GM18870 (cell line): ENCODE data around the gene EFNA4.

Experiments used
- ATAC-seq: cut with Tn5 transposase; IDR thresholded peaks from one replicate; pipeline ENCODE4 v1.9.1; 2021; ENCODE audit warnings: moderate library complexity; ENCODE audit not compliant: unreplicated experiment

EFNA4 gene

DNA sequence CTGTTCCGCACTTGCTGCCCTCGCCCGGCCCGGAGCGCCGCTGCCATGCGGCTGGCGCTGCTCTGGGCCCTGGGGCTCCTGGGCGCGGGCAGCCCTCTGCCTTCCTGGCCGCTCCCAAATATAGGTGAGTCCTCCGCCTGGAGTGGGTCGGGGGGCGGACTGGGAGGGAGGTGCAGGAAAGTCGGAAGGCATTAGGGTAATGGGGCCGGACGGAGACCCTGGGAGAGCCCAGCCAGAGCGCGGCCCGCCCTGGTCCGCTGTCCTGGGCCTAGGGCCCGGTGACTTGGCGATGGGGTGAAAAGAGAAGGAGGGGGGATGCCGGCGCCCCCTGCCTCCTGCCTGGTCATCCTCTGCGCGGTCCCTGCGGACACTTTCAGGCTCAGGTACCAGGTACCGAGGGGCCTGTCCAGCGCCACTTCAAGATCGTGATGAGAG, 12.2 kb upstream of the EFNA4 start:
- ATAC-seq, result no peak

DNA sequence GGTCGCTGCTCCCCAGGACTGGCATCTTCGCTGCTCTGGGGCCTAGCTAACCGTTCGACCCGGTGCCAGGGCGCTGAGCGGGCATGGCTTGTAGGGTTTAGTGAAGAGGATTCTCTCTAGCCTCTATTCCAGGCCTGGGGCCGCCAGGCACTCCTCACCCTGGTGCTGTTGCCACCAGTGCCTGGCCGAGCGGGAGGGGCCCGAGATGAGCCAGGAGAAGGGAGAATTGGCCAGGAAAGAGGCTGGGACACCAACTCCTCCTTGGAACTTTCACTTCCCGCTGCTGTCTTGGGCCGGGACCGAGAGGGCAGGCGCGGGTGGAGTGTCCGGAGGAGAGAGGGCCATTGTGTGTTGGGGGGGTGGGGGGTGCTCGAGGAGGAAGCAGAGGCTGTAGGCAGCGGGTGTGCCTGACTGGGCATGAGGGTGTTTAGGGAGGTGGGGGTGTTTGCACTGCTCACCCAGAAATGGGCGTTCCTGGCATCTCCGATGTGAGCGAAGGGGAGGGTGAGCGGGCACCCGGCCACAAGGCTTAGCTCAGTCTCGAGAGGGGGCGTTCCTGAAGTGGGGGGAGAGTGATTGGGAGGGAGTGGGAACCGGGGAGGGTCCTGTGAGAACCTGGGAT, 11.7 kb upstream of the EFNA4 start:
- no peak for ATAC-seq

DNA sequence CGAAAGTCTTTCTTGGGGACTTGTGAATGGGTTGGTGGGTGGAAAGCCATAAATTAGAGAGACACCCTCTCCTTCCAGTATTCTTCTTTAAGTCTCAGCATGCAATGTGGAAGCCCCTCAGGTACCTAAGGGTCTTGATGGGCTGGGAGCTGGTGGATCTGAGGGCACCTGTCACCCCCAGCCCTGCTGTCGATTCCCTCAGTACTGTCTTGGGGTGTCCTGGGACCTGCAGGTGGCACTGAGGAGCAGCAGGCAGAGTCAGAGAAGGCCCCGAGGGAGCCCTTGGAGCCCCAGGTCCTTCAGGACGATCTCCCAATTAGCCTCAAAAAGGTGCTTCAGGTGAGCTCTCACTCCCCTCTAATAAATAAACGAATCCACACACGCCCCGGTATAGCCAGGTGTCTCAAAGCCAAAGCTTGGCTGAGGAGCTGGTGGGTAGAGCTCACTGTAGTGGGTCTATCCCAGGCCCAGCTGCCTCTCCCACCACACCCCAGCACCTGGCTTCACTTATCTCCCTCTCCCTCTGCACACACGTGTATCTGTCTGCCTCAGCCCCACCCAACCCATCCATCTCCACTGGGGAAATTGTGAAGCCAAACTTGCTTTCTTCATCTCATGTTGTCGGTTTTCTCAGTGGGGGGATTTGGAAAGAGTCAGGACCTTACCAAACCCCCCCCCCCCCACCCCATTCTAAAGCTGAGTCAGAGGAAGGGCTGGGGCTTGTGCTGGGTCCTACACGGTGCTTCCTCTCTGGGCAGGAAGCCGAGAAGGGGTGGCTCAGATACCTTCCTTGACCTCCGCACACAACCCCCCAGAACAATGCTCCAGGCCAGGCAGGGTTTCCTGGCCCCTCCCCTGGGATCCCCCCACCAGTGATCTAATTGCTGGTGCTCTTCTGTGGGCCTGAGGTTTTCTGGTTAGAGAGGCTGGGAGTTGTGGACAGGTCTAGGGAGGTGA, 10.8 kb upstream of the EFNA4 start:
- ATAC-seq, result no peak

DNA sequence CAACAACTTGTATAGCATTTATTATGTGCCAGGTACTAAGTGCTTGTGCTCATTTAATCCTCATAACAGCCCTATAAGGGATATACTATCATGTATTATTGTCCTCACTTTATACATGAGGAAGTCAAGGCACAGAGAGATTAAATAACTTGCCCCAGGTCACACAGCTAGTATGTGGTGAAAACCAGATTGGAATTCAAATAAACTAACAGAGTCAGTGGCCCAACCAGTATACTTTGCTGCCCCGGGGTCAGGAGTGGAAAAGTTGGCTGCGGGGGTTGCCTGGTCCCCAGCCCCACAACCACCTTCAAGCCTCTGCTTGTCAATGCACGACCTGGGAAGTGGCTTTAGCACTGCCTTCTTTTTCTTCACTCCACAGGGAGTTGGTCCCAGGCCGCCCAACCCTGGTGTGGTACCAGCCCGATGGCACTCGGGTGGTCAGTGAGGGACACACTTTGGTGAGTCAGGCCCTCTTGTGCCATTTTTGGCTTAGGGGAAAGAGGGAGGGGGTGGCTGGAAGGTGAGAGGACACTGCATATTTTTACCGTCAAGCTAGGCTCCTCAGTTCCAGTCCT, 9.9 kb upstream of the EFNA4 start:
- ATAC-seq, result no peak

DNA sequence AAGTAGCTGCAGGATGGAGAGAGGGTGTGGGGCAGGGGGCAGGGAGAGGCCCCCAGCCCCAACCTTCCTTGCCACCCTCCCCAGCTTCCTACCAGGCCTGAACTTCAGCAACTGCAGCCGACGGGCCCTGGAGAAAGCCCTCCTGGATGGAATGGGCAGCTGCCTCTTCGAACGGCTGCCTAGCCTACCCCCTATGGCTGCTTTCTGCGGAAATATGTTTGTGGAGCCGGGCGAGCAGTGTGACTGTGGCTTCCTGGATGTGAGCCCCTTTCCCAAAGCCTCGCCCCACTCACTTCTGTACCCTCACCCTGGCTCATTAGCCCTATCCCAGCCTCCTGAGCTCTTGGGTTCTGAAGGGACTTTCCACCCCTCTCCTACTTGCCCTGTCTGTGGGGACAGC, 6.4 kb upstream of the EFNA4 start:
- ATAC-seq, result no peak

- no peak for ATAC-seq
Observed at GRCh38 chr1:155057788-155058211, 5.7 kb upstream of the EFNA4 start.

DNA sequence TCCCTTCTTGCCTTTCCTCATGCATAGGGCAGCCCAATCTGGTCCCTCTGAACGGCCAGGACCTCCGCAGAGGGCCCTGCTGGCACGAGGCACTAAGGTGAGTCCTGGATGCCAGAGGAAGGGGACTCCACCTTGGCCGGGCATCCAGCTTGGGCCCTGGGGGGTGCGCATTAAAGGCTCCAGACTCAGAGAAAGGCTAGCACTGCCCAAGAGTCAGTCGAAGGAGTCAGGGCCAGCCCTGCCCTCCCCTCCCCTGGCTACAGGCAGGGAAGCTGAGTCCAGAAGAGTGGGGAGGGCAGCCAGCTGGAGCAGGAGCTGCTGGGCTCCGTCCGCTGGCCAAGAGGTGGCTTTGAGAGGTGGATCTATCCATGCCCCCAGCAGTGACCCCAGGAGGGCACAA, 2.8 kb upstream of the EFNA4 start:
- ATAC-seq, result no peak

GRCh38 chr1:155061381-155062150, 2.0 kb upstream of the EFNA4 start:
- ATAC-seq, result no peak

GRCh38 chr1:155062151-155062686, 1.3 kb upstream of the EFNA4 start:
- ATAC-seq, result no peak

DNA sequence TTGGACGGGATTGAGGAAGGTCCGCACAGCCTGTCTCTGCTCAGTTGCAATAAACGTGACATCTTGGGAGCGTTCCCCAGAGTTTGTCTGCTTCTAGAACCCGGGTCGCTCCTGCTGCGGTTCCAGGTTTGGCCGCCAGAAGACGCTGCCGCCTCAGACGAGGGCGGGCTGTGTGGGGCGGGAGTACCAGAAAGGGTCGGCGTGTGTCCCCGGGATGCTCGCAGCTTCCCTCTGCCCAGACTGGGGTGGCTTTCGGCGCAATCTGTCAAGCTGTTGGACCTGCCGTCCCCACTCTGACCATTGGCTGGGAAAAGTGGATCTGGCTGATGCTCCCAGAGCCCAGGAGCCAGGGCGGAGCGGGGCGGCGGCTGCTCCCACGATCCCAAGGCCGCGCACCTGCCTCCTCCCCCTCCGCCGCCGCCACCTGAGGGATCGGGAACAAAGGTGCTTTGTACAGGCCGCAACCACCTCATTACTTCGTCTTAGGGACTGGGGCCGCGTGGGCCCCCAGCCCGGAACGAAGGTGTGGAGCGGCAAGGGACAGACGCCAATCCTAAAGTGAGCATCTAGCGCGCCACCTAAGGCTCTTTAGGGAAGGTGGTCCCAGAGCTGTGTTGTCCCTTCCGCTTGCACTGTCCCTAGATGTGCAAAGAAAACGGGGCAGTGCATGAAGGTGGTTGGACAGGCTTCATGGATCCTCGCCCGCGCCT, 683 bp upstream of the EFNA4 start:
- no peak for ATAC-seq

DNA sequence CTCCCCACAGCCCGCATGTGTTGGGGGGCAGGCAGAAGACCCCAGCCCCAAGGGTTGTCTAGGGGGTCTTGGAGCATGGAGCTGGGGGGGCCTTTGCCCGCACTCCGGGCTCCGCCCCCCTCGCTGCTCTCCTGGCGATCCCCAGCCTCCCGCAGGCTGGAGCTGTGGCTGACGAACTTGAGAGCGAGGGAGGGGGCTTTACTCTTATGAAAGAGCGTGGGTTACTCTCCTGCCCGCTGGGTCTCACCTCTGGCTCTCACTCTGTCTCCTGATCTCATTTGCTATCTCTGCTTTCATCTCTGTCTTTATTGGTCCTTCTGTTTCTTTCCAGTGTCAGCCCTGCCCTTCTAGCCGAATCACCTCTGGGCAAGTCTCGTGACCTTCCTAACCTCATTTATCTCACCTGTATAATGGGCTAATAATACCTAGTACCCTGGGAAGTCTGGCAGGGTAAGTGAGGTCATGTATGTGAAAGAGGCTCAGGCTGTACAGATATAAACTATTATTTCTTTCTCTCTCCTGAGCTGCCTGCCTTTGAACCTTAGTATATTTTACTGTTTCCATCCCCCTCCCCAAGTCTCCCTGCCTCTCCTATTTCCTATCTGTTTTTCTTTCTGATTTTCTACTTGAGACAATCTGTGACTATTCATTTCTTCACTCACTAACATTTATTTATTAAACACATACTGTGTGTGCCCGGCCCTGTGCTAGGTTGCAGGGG, 731 bp downstream of the EFNA4 start:
- ATAC-seq, result no peak

DNA sequence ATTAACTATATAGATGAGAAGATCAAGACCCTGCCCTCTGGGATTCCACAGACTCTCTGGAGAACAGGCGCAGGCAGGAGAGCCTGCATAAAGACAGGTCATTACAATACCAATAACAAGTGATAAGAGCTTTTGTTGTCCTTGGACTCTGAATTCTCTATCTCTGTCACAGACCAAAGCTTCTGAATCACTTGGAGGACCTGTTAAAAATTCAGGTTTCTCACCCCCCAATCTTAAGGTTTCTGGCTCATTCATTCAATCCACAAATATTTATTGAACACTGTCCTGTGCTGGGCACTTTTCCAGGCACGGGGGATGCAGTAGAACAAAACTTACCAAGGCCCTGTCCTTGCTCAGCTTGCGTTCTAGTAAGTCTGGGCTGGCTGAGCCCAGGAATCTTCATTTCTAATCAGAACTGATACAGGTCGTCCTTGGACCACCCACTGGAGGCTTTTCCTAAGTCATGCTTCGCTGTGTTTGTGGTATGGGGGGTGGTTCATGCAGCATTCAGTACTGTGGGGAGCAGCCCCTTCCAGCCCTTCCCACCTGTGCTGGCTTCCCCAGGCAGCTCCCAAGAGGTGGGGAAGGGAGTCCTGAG, 1.4 kb downstream of the EFNA4 start:
- no peak for ATAC-seq

DNA sequence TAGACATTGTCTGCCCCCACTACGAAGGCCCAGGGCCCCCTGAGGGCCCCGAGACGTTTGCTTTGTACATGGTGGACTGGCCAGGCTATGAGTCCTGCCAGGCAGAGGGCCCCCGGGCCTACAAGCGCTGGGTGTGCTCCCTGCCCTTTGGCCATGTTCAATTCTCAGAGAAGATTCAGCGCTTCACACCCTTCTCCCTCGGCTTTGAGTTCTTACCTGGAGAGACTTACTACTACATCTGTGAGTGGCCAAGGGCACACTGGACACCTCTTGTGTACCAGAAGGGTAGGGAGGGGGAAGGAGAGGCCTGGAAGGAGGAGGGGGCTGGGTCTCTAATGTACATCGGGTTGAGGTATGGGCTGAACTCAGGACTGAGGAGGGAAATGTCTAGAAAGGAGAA, 3.2 kb downstream of the EFNA4 start:
- no peak for ATAC-seq

GRCh38 chr1:155068599-155068998, 5.1 kb downstream of the EFNA4 start:
- ATAC-seq, result no peak

GRCh38 chr1:155069551-155070157, 6.1 kb downstream of the EFNA4 start:
- ATAC-seq, result no peak

DNA sequence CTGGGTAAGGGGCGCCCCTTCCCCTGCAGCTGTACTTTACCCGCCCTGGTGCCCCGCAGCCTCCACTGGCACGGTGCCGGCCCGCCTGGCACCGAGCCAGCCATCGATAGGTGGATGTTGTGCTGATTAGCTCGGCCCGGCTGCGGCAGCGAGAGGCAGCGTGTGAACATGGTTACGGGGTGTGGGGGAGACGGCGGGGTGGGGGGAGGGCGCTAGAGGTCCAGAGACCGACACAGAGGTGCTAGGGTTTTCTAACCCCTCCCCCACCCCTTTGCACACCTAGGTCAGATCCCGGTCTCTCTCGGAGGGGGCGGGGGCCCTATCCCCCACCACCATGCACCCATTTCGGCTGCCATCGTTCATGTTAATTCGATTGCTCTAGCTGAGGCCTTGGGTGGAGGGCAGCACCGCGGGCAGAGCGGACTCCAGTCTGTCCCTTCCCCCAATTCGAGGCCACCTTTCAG, 6.7 kb downstream of the EFNA4 start:
- no peak for ATAC-seq

DNA sequence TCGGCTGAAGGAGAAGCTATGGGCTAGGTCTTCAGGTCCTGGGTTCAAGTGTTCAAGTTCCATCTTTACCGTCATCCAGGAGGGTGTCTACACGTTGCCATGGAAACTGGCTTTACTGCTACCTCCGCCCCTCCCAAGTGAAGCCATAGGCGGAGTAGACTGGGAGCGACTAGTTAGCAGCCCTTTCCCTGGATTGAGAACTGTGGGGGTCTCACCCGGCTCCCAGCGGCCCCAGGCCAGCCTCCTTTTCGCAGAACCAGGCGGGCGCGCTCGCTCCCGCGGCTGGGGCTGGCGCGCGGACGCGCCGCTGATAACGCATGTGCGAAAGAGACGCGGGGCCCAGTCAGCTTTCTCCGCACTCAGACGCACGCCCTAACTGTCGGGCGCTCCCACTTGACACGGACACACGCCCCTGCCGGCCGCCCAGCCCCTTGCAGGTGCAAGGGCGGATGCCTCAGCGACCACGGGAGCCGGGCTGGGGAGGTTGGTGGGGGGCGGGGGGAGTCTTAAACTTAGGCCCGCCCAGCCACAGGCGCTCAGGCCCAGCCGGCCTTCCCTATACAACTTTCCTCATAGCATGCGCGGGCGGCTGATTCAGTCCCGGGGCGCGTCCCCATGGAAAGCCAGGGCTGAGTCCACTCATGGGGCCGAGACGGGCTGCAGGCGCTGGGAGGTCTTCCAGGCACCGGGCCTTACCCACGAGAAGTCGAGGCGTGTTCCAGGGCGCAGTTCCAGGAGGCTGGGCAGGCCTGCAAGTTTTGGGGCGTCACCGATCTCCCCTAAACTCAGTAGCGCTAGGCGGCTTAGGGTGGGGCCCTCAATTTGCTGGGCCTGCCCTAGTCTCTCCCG, 7.4 kb downstream of the EFNA4 start:
- ATAC-seq, result no peak

- no peak for ATAC-seq
Observed at GRCh38 chr1:155071701-155072100, 8.2 kb downstream of the EFNA4 start.
